ENCODE results near the gene COL20A1. TPM values are rescaled to one million over a fixed set of nuclear protein-coding genes. Genes with fewer than 3 reads are reported as not detected.

The COL20A1 gene
- total RNA-seq, 1 experiment from 2014 or later, result 2.3 TPM

GRCh38 chr20:63367446-63368055 lies 74.6 kb downstream of the COL20A1 start:
- H3K4ac ChIP-seq (ENCODE audit: low read depth, low read length), result no peak overlapping the region
- H3T11ph ChIP-seq (ENCODE audit: low read length), result no peak overlapping the region
- H2AFZ ChIP-seq (ENCODE audit: low read length), result no peak overlapping the region
- no peak overlapping the region for H4K91ac ChIP-seq (ENCODE audit: insufficient read length, low read depth, low read length)
- H3K79me2 ChIP-seq (ENCODE audit: insufficient read depth, low read length), result no peaks in the 10 kb centered on the region
- H3K23ac ChIP-seq (ENCODE audit: insufficient read length, low read depth, low read length), result no peak overlapping the region
- no peak overlapping the region for H3K4me2 ChIP-seq (ENCODE audit: insufficient read depth, insufficient read length, low read length)
- no peak overlapping the region for H3K18ac ChIP-seq (ENCODE audit: insufficient read length, low read depth, low read length)
- no peak overlapping the region for H3K9ac ChIP-seq (ENCODE audit: extremely low read depth, insufficient read length, low read length)
- H2BK5ac ChIP-seq (ENCODE audit: insufficient read length, low read length), result no peak overlapping the region
- no peaks in the 10 kb centered on the region for H3K79me1 ChIP-seq (ENCODE audit: insufficient read depth, low read depth, low read length, poor library complexity, severe bottlenecking)
- peaks cover 10% of the 10 kb centered on the region for H3K27me3 Mint-ChIP-seq (ENCODE audit: low read depth)
- H3K14ac ChIP-seq (ENCODE audit: insufficient read depth, low read length), result no peak overlapping the region
- H3K27ac ChIP-seq (ENCODE audit: insufficient read length, low read depth, low read length), result no peak overlapping the region
- no peak overlapping the region for H3K27ac Mint-ChIP-seq
- H2BK12ac ChIP-seq (ENCODE audit: insufficient read length, low read depth, low read length), result no peak overlapping the region
- no peak overlapping the region for H4K5ac ChIP-seq (ENCODE audit: insufficient read length, low read depth, low read length)
- H3K4me3 Mint-ChIP-seq, result no peak overlapping the region
- no peaks in the 10 kb centered on the region for H3K36me3 Mint-ChIP-seq (ENCODE audit: insufficient read depth in 1 of 3, low read depth in 3 of 3)
- H3K4me1 ChIP-seq (ENCODE audit: insufficient read depth, low read length), result no peaks in the 10 kb centered on the region
- no peaks in the 10 kb centered on the region for H3K23me2 ChIP-seq (ENCODE audit: insufficient read length, low read depth, low read length, poor library complexity, severe bottlenecking)
- no peak overlapping the region for H2BK15ac ChIP-seq (ENCODE audit: low read depth, low read length)
- H2AK5ac ChIP-seq (ENCODE audit: insufficient read length, low read length), result no peak overlapping the region
- H2BK120ac ChIP-seq (ENCODE audit: low read depth, low read length, poor library complexity, severe bottlenecking), result no peak overlapping the region
- no peak overlapping the region for H3K56ac ChIP-seq (ENCODE audit: insufficient read length, low read depth, low read length)
- no peaks in the 10 kb centered on the region; a peak in 1 of 5 replicates for H3K9me3 Mint-ChIP-seq
- no peak overlapping the region for H2BK20ac ChIP-seq (ENCODE audit: low read depth, low read length, poor library complexity, severe bottlenecking)
- no peaks in the 10 kb centered on the region for H3K9me3 ChIP-seq (ENCODE audit: control insufficient read depth, low read depth, low read length)
- TF ChIP-seq CTCF (conservative IDR thresholded peaks at IDR 0.05), result no peak
- peaks cover 13 to 31% of the 10 kb centered on the region in 2 experiments for H3K4me1 Mint-ChIP-seq
- WGBS (ENCODE audit: extremely low coverage, insufficient read length, low lambda C conversion rate), result no CpG with 5 or more reads among the region's 24 CpGs
- H4K8ac ChIP-seq (replicated peaks; ENCODE audit: insufficient read length, low read depth, low read length), result no peak overlapping the region
- H3K27me3 ChIP-seq (ENCODE audit: insufficient read depth, low read length), result no peaks in the 10 kb centered on the region
- H4K20me1 ChIP-seq (ENCODE audit: control insufficient read depth, insufficient read depth, insufficient read length), result peaks cover 2% of the 10 kb centered on the region
- DNase-seq, result no peak

All from H9 (cell line).